A549 (cell line): Measurements from ENCODE around the gene FAM180B. TPM values are rescaled to one million over a fixed set of nuclear protein-coding genes. Genes with fewer than 3 reads are reported as not detected.
A peak's percentile ranks its signal among the peaks of the same experiment; 100 is the strongest.

Source experiments
- ATAC-seq, 2 experiments: fragments of 200-7000 bp in 1 of 2; fragments of >200 bp in 1 of 2; cut with Nextera tagmentation in 1 of 2; cut with Tn5 transposase in 1 of 2; 3 replicates each; pipeline versions ENCODE4 v1.8.0 to v1.9.1; 2018 to 2020; ENCODE audit warnings: mild to moderate bottlenecking in 1 of 2, moderate library complexity in 1 of 2
- CTCF ChIA-PET: fragments of 300-600 bp; sonication (Branson Sonifier 250); formaldehyde crosslinking; extraction: SDS; loops from one replicate; lab custom pipeline; 2021; ENCODE audit warnings: antibody characterized with exemption, inconsistent platforms; lab: Yijun Ruan, JAX
- POLR2A ChIA-PET: fragments of 350-600 bp; formaldehyde crosslinking; extraction: SDS; loops from one replicate; lab custom pipeline; 2021; ENCODE audit warnings: antibody characterized with exemption, inconsistent platforms; lab: Yijun Ruan, JAX
- DNase-seq, 2 experiments: peaks; one replicate each; pipeline versions ENCODE4 v3.0.0 to v3.0.0-alpha.2; 2011 to 2016; ENCODE audit warnings: low read depth in 1 of 2, low spot score in 1 of 2
- FAIRE-seq: peaks from 2 replicates; lab custom pipeline; 2011; peaks lifted over from hg19 to GRCh38; lab: Jason Lieb, UNC
- H3K27ac ChIP-seq, 2 experiments: fragments of >200 bp; sonication (Bioruptor Twin); formaldehyde crosslinking; 3 replicates each; pipeline ENCODE4 v1.5.1; 2016 to 2017
- H3K4me1 ChIP-seq: fragments of >200 bp; sonication (Bioruptor Twin); formaldehyde crosslinking; 3 replicates; pipeline ENCODE4 v1.6.1; 2016
- H3K4me2 ChIP-seq: fragments of >200 bp; sonication (Bioruptor Twin); formaldehyde crosslinking; 3 replicates; pipeline ENCODE4 v1.6.1; 2016
- H3K4me3 ChIP-seq: fragments of >200 bp; sonication (Bioruptor Twin); formaldehyde crosslinking; 3 replicates; pipeline ENCODE4 v1.5.1; 2016
- H3K9me3 ChIP-seq: fragments of >200 bp; sonication (Bioruptor Twin); formaldehyde crosslinking; 3 replicates; pipeline ENCODE4 v1.6.1; 2016
- EHMT2 ChIP-seq: fragments of 200-600 bp; sonication (generic); IDR thresholded peaks from 2 replicates; pipeline ENCODE4 v1.6.1; 2016; ENCODE audit warnings: antibody characterized with exemption, low read depth, mild to moderate bottlenecking, moderate library complexity
- EP300 ChIP-seq, 2 experiments: fragments of >200 bp; sonication (Bioruptor Twin); formaldehyde crosslinking; IDR thresholded peaks; 2 replicates in 1 of 2; 3 replicates in 1 of 2; pipeline ENCODE4 v1.6.1; 2016 to 2017
- FOSL2 ChIP-seq, 2 experiments: fragments of 450-650 bp in 1 of 2; fragments of >200 bp in 1 of 2; sonication (Bioruptor Twin) in 1 of 2; formaldehyde crosslinking; IDR thresholded peaks; 2 replicates each; pipeline versions ENCODE4 v1.5.0 to v1.6.1; 2016 to 2020; ENCODE audit warnings: mild to moderate bottlenecking in 1 of 2, moderate library complexity in 1 of 2
- GATA3 ChIP-seq: IDR thresholded peaks from 2 replicates; pipeline ENCODE4 v1.6.1; 2012; ENCODE audit warnings: borderline replicate concordance
- HDAC2 ChIP-seq: fragments of 200-600 bp; sonication (generic); IDR thresholded peaks from 2 replicates; pipeline ENCODE4 v1.6.1; 2016
- HEYL ChIP-seq: fragments of 250-450 bp; sonication (Bioruptor Pico); IDR thresholded peaks from 2 replicates; pipeline ENCODE4 v1.8.0; 2021; ENCODE audit warnings: mild to moderate bottlenecking, moderate library complexity
- HOXB13 ChIP-seq: fragments of 250-450 bp; sonication (Bioruptor Pico); IDR thresholded peaks from 2 replicates; pipeline ENCODE4 v1.5.0; 2020; ENCODE audit warnings: low read depth, mild to moderate bottlenecking, moderate library complexity
- JUN ChIP-seq, 2 experiments: fragments of >200 bp; sonication (Bioruptor Twin); formaldehyde crosslinking; IDR thresholded peaks; 2 replicates in 1 of 2; 3 replicates in 1 of 2; pipeline ENCODE4 v1.6.1; 2016 to 2017
- MAFK ChIP-seq: fragments of 450-650 bp; IDR thresholded peaks from 2 replicates; pipeline ENCODE4 v1.6.1; 2014; ENCODE audit not compliant: partially characterized antibody
- MAZ ChIP-seq: fragments of 150-350 bp; IDR thresholded peaks from 2 replicates; pipeline ENCODE4 v1.6.1; 2014; ENCODE audit warnings: antibody characterized with exemption, low read depth, low read length, borderline replicate concordance
- MYC ChIP-seq: IDR thresholded peaks from 2 replicates; pipeline ENCODE4 v1.6.1; 2012; ENCODE audit warnings: mild to moderate bottlenecking, inconsistent platforms, low read length, improper control_type of control experiment, borderline replicate concordance
- PHF8 ChIP-seq: fragments of 200-600 bp; sonication (generic); IDR thresholded peaks from 2 replicates; pipeline ENCODE4 v1.6.1; 2016; ENCODE audit warnings: low read depth, mild to moderate bottlenecking, antibody characterized with exemption, moderate library complexity, borderline replicate concordance
- POLR2A ChIP-seq: IDR thresholded peaks from 2 replicates; pipeline ENCODE4 v1.6.1; 2012; ENCODE audit warnings: mild to moderate bottlenecking, low read length
- RAD21 ChIP-seq, 2 experiments: fragments of >200 bp in 1 of 2; sonication (Bioruptor Twin) in 1 of 2; formaldehyde crosslinking in 1 of 2; IDR thresholded peaks in 1 of 2; conservative IDR thresholded peaks in 1 of 2; 2 replicates in 1 of 2; 3 replicates in 1 of 2; pipeline ENCODE4 v1.6.1; 2012 to 2018; ENCODE audit warnings: inconsistent platforms in 1 of 2
- RFX5 ChIP-seq: fragments of 450-650 bp; IDR thresholded peaks from 2 replicates; pipeline ENCODE4 v1.7.1; 2014; ENCODE audit warnings: antibody characterized with exemption, mild to moderate bottlenecking, moderate library complexity
- SMC3 ChIP-seq: fragments of >200 bp; sonication (Bioruptor Twin); formaldehyde crosslinking; IDR thresholded peaks from 3 replicates; pipeline ENCODE4 v1.6.1; 2018; ENCODE audit warnings: inconsistent platforms
- ZC3H11A ChIP-seq: fragments of 450-650 bp; IDR thresholded peaks from 2 replicates; pipeline ENCODE4 v1.6.1; 2014; ENCODE audit warnings: antibody characterized with exemption, mild to moderate bottlenecking
- ZSCAN20 ChIP-seq: fragments of 250-450 bp; sonication (Bioruptor Pico); IDR thresholded peaks from 2 replicates; pipeline ENCODE4 v1.8.0; 2022; ENCODE audit warnings: mild to moderate bottlenecking, moderate library complexity
- WGBS: methylation state at CpG from one replicate; pipeline ENCODE4 v1.1.6; 2017; ENCODE audit errors: missing lambda C conversion rate; 5-methylcytosine and 5-hydroxymethylcytosine counted together
- polyA plus RNA-seq, 4 experiments: library from polyadenylated mRNA; depleted of rRNA in 3 of 4; stranded (reverse); fragments of >200 nt; fragmentation: RNase III in 1 of 4; extraction: RNeasy Plus Mini Kit Qiagen cat#74134 plus additional on column Dnase treatment in 1 of 4; gene quantifications; 2 replicates in 3 of 4; 3 replicates in 1 of 4; pipeline ENCODE4 v1.2.3, GENCODE V29; 2011 to 2017
- TF ChIP-seq, protein P1 (sequence below): fragments of >200 bp; sonication (Bioruptor Twin); formaldehyde crosslinking; IDR thresholded peaks from 3 replicates; pipeline ENCODE4 v1.6.1; 2016
- TF ChIP-seq, protein P2 (sequence below): IDR thresholded peaks from 2 replicates; pipeline ENCODE4 v1.6.1; 2012
- TF ChIP-seq, protein P3 (sequence below): fragments of >200 bp; sonication (Bioruptor Twin); formaldehyde crosslinking; IDR thresholded peaks from 3 replicates; pipeline ENCODE4 v1.5.1; 2016
- TF ChIP-seq, protein P4 (sequence below): IDR thresholded peaks from 2 replicates; pipeline ENCODE4 v1.6.1; 2012; ENCODE audit warnings: low read depth, borderline replicate concordance
- TF ChIP-seq, protein P5 (sequence below): fragments of >200 bp; sonication (Bioruptor Twin); formaldehyde crosslinking; IDR thresholded peaks from 2 replicates; pipeline ENCODE4 v1.6.1; 2016
- TF ChIP-seq, protein P6 (sequence below): fragments of 450-650 bp; IDR thresholded peaks from 2 replicates; pipeline ENCODE4 v1.6.1; 2014; ENCODE audit warnings: antibody characterized with exemption

FAM180B gene
- polyA plus RNA-seq, 2 of the 4 experiments (the other 2 are of a cell fraction), result not detected

DNA sequence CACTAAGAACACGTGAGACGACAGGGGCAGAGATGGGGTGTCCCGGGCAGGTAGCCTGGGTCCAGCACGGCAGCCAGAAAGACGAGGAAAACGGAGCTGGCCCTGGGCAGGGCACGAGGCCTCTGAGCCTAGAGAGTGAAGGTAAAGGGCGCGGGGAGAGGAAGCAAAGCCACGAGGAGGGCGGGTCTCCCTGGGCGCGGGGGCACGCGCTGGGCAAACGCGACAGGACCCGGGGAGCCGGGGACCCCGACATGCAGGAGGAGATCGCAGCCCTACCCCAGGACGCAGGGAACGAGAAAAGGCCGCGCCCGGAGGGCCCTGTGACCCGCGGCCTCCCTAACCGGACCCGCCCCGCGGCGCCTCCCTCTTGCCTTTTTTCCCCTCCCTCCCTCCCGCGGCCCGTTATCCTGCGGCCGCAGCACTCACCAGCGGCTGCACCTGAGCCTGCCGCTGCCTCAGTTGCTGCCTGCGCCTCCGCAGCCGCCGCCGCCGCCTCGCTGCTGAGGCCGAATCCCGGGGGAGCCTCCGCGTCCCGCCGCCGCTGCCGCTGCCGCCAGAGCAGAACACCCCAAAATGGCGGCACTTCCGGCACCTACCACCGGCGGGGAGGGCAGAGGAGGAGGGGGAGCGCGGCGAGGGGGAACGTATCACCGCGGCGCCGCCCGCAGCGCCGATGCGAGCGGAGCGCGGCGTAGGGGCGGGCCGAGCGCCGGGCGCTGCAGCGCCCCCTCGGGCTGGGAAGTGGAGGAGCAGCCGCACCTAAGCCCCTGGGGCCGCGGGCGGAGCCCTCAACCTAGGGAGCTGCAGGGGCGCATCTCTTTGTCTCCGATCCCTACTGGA, 33.7 kb upstream of the FAM180B start, which contains the start of gene CELF1:
CELF1 (minus strand) TSS at position 567 of the 840 bp plus-strand sequence. CDS start 53,609 bp downstream, outside the sequence.
- TF ChIP-seq SMC3 (peak; percentile 38; the same call in 1 of the 3 replicates), MAZ (peak; percentile 100), FOSL2 (IDR thresholded peaks at IDR 0.05) (no peak), FOSL2 (CRISPR knock-in tag; IDR thresholded peaks at IDR 0.05) (no peak), MYC (peak; percentile 37; the same call in 1 of the 2 replicates), RFX5 (no peak), JUN (IDR thresholded peaks at IDR 0.05) (peak; percentile 55 to 91; a peak in 3 of 5 replicates), EP300 (IDR thresholded peaks at IDR 0.05) (peak in 1 of 2 experiments; percentile 19; a peak in 1 of 5 replicates), POLR2A (peak; percentile 73), HEYL (no peak), HOXB13 (CRISPR knock-in tag) (no peak), GATA3 (no peak), RAD21 (conservative IDR thresholded peaks at IDR 0.05 in 1 of 2, IDR thresholded peaks at IDR 0.05 in 1 of 2) (peak; percentile 30 to 49; a peak in 4 of 5 replicates), ZC3H11A (no peak), EHMT2 (no peak)
- TF ChIP-seq, protein P1, sequence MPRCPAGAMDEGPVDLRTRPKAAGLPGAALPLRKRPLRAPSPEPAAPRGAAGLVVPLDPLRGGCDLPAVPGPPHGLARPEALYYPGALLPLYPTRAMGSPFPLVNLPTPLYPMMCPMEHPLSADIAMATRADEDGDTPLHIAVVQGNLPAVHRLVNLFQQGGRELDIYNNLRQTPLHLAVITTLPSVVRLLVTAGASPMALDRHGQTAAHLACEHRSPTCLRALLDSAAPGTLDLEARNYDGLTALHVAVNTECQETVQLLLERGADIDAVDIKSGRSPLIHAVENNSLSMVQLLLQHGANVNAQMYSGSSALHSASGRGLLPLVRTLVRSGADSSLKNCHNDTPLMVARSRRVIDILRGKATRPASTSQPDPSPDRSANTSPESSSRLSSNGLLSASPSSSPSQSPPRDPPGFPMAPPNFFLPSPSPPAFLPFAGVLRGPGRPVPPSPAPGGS, result peak; percentile 90
- TF ChIP-seq, protein P2, sequence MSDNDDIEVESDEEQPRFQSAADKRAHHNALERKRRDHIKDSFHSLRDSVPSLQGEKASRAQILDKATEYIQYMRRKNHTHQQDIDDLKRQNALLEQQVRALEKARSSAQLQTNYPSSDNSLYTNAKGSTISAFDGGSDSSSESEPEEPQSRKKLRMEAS, result peak; percentile 86
- TF ChIP-seq, protein P3, sequence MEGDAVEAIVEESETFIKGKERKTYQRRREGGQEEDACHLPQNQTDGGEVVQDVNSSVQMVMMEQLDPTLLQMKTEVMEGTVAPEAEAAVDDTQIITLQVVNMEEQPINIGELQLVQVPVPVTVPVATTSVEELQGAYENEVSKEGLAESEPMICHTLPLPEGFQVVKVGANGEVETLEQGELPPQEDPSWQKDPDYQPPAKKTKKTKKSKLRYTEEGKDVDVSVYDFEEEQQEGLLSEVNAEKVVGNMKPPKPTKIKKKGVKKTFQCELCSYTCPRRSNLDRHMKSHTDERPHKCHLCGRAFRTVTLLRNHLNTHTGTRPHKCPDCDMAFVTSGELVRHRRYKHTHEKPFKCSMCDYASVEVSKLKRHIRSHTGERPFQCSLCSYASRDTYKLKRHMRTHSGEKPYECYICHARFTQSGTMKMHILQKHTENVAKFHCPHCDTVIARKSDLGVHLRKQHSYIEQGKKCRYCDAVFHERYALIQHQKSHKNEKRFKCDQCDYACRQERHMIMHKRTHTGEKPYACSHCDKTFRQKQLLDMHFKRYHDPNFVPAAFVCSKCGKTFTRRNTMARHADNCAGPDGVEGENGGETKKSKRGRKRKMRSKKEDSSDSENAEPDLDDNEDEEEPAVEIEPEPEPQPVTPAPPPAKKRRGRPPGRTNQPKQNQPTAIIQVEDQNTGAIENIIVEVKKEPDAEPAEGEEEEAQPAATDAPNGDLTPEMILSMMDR, result peak; percentile 91
- TF ChIP-seq, protein P4, sequence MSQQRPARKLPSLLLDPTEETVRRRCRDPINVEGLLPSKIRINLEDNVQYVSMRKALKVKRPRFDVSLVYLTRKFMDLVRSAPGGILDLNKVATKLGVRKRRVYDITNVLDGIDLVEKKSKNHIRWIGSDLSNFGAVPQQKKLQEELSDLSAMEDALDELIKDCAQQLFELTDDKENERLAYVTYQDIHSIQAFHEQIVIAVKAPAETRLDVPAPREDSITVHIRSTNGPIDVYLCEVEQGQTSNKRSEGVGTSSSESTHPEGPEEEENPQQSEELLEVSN, result peak; percentile 79
- FAIRE-seq (no peak), DNase-seq (peak; percentile 80 to 90), ATAC-seq (peak; percentile 93 to 94)
- ChIA-PET POLR2A (interaction anchor here (0.7 to 1.5 kb wide), 4 partner anchors 17 to 163 kb away, joined by 3 to 4 read pairs (median 4); partner anchors contain the start of genes AGBL2, KBTBD4 and NDUFS3), CTCF (interaction anchor here (0.5 to 2.9 kb wide), 31 partner anchors 10 to 106 kb away, joined by 3 to 41 read pairs (median 4); partner anchors contain the start of genes KBTBD4, NDUFS3 and PTPMT1)
- WGBS, result 1% methylated on average over 27 of the region's 89 CpGs
- H3K27ac ChIP-seq, result peak within 1 kb of the TSS; percentile 94 to 100
- H3K4me2 ChIP-seq, result peak within 1 kb of the TSS; percentile 94
- H3K4me3 ChIP-seq, result peak within 1 kb of the TSS; percentile 95
- H3K9me3 ChIP-seq, result no peaks in the 10 kb centered on the region
- H3K4me1 ChIP-seq, result peaks cover 35% of the 10 kb centered on the region

DNA sequence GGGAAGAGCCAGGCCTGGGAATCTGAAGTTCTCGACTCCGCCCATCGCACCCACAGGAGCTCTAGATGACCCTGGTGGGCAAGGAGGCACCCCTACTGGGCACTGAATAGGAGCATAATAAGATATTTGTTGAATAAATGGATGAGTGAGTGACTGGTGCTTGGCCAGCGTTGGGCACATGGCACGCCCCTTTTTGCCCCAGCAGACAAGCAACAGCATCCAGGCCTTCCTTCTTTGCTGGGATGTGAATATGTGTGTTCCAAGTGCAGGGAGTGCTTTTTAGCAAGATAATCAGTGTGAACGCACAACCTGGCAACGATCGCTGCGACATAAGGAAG, 33.1 kb upstream of the FAM180B start:
- peak overlapping the region; percentile 95 for H3K4me3 ChIP-seq
- ChIA-PET POLR2A (interaction anchor here (0.7 to 1.5 kb wide), 4 partner anchors 18 to 162 kb away, joined by 3 to 4 read pairs (median 4); partner anchors contain the start of genes AGBL2, KBTBD4 and NDUFS3), CTCF (interaction anchor here (0.5 to 2.9 kb wide), 19 partner anchors 11 to 107 kb away, joined by 3 to 41 read pairs (median 4); partner anchors contain the start of genes KBTBD4, NDUFS3 and PTPMT1)
- peak overlapping the region; percentile 83 for H3K4me2 ChIP-seq
- H3K4me1 ChIP-seq, result peaks cover 29% of the 10 kb centered on the region
- no peaks in the 10 kb centered on the region for H3K9me3 ChIP-seq
- TF ChIP-seq HEYL, result no peak
- TF ChIP-seq HDAC2, result no peak
- TF ChIP-seq ZSCAN20, result no peak
- TF ChIP-seq PHF8, result no peak
- TF ChIP-seq, protein P5, sequence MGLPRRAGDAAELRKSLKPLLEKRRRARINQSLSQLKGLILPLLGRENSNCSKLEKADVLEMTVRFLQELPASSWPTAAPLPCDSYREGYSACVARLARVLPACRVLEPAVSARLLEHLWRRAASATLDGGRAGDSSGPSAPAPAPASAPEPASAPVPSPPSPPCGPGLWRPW, result no peak
- TF ChIP-seq MAFK, result no peak
- TF ChIP-seq MAZ, result no peak
- TF ChIP-seq HOXB13 (CRISPR knock-in tag), result no peak
- TF ChIP-seq, protein P1, result no peak
- TF ChIP-seq, protein P3, result no peak; the same call in 2 of the 3 replicates
- TF ChIP-seq, protein P6, sequence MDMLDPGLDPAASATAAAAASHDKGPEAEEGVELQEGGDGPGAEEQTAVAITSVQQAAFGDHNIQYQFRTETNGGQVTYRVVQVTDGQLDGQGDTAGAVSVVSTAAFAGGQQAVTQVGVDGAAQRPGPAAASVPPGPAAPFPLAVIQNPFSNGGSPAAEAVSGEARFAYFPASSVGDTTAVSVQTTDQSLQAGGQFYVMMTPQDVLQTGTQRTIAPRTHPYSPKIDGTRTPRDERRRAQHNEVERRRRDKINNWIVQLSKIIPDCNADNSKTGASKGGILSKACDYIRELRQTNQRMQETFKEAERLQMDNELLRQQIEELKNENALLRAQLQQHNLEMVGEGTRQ, result no peak
- TF ChIP-seq, all 56 proteins: peak for 0
- ATAC-seq, result peak; percentile 68 to 74
- peak overlapping the region; percentile 94 to 100 for H3K27ac ChIP-seq
- FAIRE-seq, result no peak
- no peak for DNase-seq
- WGBS, result 39% methylated on average over 9 of the region's 9 CpGs
